HepG2 (cell line): ENCODE measurements around the gene FRMD4B. TPM values are rescaled to one million over a fixed set of nuclear protein-coding genes. Genes with fewer than 3 reads are reported as not detected.

Source experiments
- ATF1 ChIP-seq: IDR thresholded peaks from 2 replicates; pipeline ENCODE4 v1.6.1; 2016; ENCODE audit warnings: mild to moderate bottlenecking, control low read depth
- BORCS8-MEF2B ChIP-seq: sonication (generic); formaldehyde crosslinking; IDR thresholded peaks from 2 replicates; pipeline ENCODE4 v1.8.0; 2022; ENCODE audit warnings: mild to moderate bottlenecking, missing genetic modification reagents
- KDM1A ChIP-seq: IDR thresholded peaks from 2 replicates; pipeline ENCODE4 v1.6.1; 2016; ENCODE audit warnings: missing compliant biosample characterization
- MIER3 ChIP-seq: IDR thresholded peaks from 2 replicates; pipeline ENCODE4 v1.6.1; 2016; ENCODE audit warnings: missing compliant biosample characterization, borderline replicate concordance
- MTF2 ChIP-seq: sonication (generic); formaldehyde crosslinking; IDR thresholded peaks from 2 replicates; pipeline ENCODE4 v1.5.0; 2020; ENCODE audit warnings: missing genetic modification reagents, borderline replicate concordance
- NR3C1 ChIP-seq: sonication (generic); formaldehyde crosslinking; IDR thresholded peaks from 2 replicates; pipeline ENCODE4 v1.4.0; 2020; ENCODE audit warnings: missing genetic modification reagents
- RELA ChIP-seq: sonication (generic); formaldehyde crosslinking; IDR thresholded peaks from 2 replicates; pipeline ENCODE4 v1.4.0; 2020; ENCODE audit warnings: missing genetic modification reagents
- RXRB ChIP-seq: IDR thresholded peaks from 2 replicates; pipeline ENCODE4 v1.6.1; 2016; ENCODE audit warnings: borderline replicate concordance, missing genetic modification reagents, missing compliant biosample characterization
- SALL1 ChIP-seq: sonication (generic); formaldehyde crosslinking; IDR thresholded peaks from 2 replicates; pipeline ENCODE4 v1.8.0; 2022; ENCODE audit warnings: mild to moderate bottlenecking, missing genetic modification reagents
- SP1 ChIP-seq, 2 experiments: fragments of 450-650 bp in 1 of 2; sonication (generic) in 1 of 2; formaldehyde crosslinking in 1 of 2; IDR thresholded peaks; 2 replicates each; pipeline versions ENCODE4 v1.4.0 to v1.6.1; 2016 to 2020; ENCODE audit warnings: missing genetic modification reagents in 1 of 2
- STAG1 ChIP-seq: sonication (generic); formaldehyde crosslinking; IDR thresholded peaks from 2 replicates; pipeline ENCODE4 v1.4.0; 2020; ENCODE audit warnings: missing genetic modification reagents
- THAP11 ChIP-seq: IDR thresholded peaks from 2 replicates; pipeline ENCODE4 v1.6.1; 2016; ENCODE audit warnings: missing biosample characterization, missing genetic modification reagents
- XBP1 ChIP-seq: sonication (generic); formaldehyde crosslinking; IDR thresholded peaks from 2 replicates; pipeline ENCODE4 v1.5.0; 2020; ENCODE audit warnings: missing genetic modification reagents
- ZC3H4 ChIP-seq: sonication (generic); formaldehyde crosslinking; IDR thresholded peaks from 2 replicates; pipeline ENCODE4 v1.4.0; 2020; ENCODE audit warnings: missing genetic modification reagents, borderline replicate concordance
- ZFY ChIP-seq: sonication (generic); formaldehyde crosslinking; IDR thresholded peaks from 2 replicates; pipeline ENCODE4 v1.4.0; 2020; ENCODE audit warnings: missing genetic modification reagents
- ZNF331 ChIP-seq: sonication (generic); formaldehyde crosslinking; IDR thresholded peaks from 2 replicates; pipeline ENCODE4 v1.4.0; 2020; ENCODE audit warnings: missing genetic modification reagents
- polyA plus RNA-seq, 8 experiments: library from polyadenylated mRNA; depleted of rRNA in 3 of 8; stranded (reverse) in 7 of 8; unstranded in 1 of 8; fragments of >200 nt; fragmentation: Illumina TruSeq in 4 of 8; extraction: Trizol in 4 of 8; gene quantifications; 2 replicates each; pipeline versions ENCODE4 v1.2.1 to v1.2.3, GENCODE V29; 2011 to 2016; ENCODE audit warnings: low read depth in 4 of 8, missing spikeins in 1 of 8, mixed read lengths in 1 of 8; ENCODE audit not compliant: insufficient read depth in 1 of 8
- total RNA-seq, 5 experiments: library from RNA; depleted of rRNA; stranded (reverse); fragments of >200 nt; fragmentation: Illumina TruSeq; extraction: Trizol; gene quantifications; 2 replicates each; pipeline ENCODE4 v1.2.3, GENCODE V29; 2016; ENCODE audit warnings: low read depth in 1 of 5
- TF ChIP-seq, protein P1 (sequence below): sonication (generic); formaldehyde crosslinking; IDR thresholded peaks from 2 replicates; pipeline ENCODE4 v1.4.0; 2020; ENCODE audit warnings: mild to moderate bottlenecking, missing genetic modification reagents
- TF ChIP-seq, protein P2 (sequence below): sonication (generic); formaldehyde crosslinking; IDR thresholded peaks from 2 replicates; pipeline ENCODE4 v1.4.0; 2020; ENCODE audit warnings: missing genetic modification reagents
- TF ChIP-seq, protein P3 (sequence below): sonication (generic); formaldehyde crosslinking; IDR thresholded peaks from 2 replicates; pipeline ENCODE4 v1.5.0; 2020; ENCODE audit warnings: missing genetic modification reagents, mild to moderate bottlenecking, borderline replicate concordance
- TF ChIP-seq, protein P4 (sequence below), 2 experiments: sonication (generic) in 1 of 2; formaldehyde crosslinking in 1 of 2; IDR thresholded peaks; 2 replicates each; pipeline versions ENCODE4 v1.6.1 to v1.9.0; 2014 to 2022; ENCODE audit warnings: antibody characterized with exemption in 1 of 2, borderline replicate concordance in 1 of 2, inconsistent platforms in 1 of 2, low read depth in 1 of 2, missing genetic modification reagents in 1 of 2

FRMD4B gene
- total and polyA plus RNA-seq, 2 of the 13 experiments (the other 11 are each of a cell fraction or from before 2014, with no cell fraction given) = 3.0 to 3.3 TPM

DNA sequence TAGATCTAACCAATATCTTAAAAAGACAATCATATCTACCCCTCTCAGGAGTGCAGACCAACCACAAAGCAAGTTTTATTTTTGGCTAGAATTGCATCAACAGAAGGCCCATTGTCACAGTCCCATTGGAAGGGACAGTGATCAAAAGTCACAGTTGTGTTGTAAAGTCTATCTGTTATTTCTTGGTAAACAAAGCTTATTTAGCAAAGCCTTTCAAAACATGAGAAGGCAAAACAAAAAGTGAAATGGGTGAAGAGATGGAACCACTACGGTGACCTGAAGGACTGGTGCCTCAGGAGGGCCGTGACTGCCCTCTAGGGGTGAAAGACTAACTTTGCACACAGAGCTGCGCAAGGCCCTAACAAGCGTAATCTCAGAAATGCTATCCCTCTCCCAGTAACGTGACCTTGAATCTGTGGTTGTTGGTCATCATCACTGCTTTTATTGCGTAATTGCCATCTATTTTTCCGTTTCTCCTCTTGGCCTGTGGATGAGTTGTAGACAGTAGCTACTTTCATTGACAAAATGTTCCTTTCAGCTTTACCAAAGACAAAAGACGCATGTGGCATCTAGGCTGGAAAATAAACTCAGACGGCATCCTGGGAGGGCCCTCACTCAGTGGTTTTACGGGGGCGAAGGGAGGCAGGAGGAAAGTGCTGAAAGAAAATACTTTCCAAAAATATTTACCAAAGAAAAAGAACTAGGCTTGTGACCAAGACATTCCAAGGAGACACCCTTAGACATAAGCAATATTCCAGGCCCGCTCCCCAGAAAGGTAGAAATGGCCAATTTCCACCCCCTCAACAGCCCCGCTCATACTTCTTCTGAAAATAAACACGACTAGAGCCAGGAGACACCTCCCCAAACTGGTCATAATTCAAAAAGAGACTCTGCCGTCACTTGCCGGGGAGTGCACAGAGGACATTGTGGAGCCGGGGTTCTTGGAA, 79.4 kb downstream of the FRMD4B start (continued):
- TF ChIP-seq, protein P1, sequence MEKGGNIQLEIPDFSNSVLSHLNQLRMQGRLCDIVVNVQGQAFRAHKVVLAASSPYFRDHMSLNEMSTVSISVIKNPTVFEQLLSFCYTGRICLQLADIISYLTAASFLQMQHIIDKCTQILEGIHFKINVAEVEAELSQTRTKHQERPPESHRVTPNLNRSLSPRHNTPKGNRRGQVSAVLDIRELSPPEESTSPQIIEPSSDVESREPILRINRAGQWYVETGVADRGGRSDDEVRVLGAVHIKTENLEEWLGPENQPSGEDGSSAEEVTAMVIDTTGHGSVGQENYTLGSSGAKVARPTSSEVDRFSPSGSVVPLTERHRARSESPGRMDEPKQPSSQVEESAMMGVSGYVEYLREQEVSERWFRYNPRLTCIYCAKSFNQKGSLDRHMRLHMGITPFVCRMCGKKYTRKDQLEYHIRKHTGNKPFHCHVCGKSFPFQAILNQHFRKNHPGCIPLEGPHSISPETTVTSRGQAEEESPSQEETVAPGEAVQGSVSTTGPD (CRISPR knock-in tag) = no peak
- TF ChIP-seq, protein P2, sequence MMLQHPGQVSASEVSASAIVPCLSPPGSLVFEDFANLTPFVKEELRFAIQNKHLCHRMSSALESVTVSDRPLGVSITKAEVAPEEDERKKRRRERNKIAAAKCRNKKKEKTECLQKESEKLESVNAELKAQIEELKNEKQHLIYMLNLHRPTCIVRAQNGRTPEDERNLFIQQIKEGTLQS (CRISPR knock-in tag) = no peak
- TF ChIP-seq ATF1 (CRISPR knock-in tag) = no peak
- TF ChIP-seq, protein P3, sequence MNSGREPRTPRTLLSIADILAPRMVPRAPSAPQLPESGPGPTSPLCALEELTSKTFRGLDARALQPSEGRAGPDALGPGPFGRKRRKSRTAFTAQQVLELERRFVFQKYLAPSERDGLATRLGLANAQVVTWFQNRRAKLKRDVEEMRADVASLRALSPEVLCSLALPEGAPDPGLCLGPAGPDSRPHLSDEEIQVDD (CRISPR knock-in tag) = no peak
- no peak for TF ChIP-seq ZFY (CRISPR knock-in tag)
- no peak for TF ChIP-seq XBP1 (CRISPR knock-in tag)
- TF ChIP-seq SP1 (IDR thresholded peaks at IDR 0.05) = no peak
- TF ChIP-seq SP1 (CRISPR knock-in tag; IDR thresholded peaks at IDR 0.05) = no peak
- TF ChIP-seq RELA (CRISPR knock-in tag) = no peak
- peak; percentile 96 for TF ChIP-seq STAG1 (CRISPR knock-in tag)
- TF ChIP-seq NR3C1 = no peak
- TF ChIP-seq ZC3H4 (CRISPR knock-in tag) = no peak
- TF ChIP-seq SALL1 (CRISPR knock-in tag) = peak; percentile 57
- peak; percentile 27; the same call in 1 of the 2 replicates for TF ChIP-seq RXRB
- TF ChIP-seq THAP11 (CRISPR knock-in tag) = peak; percentile 23; the same call in 1 of the 2 replicates
- TF ChIP-seq, protein P4, sequence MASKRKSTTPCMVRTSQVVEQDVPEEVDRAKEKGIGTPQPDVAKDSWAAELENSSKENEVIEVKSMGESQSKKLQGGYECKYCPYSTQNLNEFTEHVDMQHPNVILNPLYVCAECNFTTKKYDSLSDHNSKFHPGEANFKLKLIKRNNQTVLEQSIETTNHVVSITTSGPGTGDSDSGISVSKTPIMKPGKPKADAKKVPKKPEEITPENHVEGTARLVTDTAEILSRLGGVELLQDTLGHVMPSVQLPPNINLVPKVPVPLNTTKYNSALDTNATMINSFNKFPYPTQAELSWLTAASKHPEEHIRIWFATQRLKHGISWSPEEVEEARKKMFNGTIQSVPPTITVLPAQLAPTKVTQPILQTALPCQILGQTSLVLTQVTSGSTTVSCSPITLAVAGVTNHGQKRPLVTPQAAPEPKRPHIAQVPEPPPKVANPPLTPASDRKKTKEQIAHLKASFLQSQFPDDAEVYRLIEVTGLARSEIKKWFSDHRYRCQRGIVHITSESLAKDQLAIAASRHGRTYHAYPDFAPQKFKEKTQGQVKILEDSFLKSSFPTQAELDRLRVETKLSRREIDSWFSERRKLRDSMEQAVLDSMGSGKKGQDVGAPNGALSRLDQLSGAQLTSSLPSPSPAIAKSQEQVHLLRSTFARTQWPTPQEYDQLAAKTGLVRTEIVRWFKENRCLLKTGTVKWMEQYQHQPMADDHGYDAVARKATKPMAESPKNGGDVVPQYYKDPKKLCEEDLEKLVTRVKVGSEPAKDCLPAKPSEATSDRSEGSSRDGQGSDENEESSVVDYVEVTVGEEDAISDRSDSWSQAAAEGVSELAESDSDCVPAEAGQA (IDR thresholded peaks at IDR 0.05; ENCODE audit: low read depth) = no peak
- TF ChIP-seq, protein P4 (CRISPR knock-in tag; IDR thresholded peaks at IDR 0.05; ENCODE audit: borderline replicate concordance) = no peak
- TF ChIP-seq ZNF331 (CRISPR knock-in tag) = 0 out of 2 replicates have a peak, but pooled peaks have one; percentile 9
- no peak for TF ChIP-seq MTF2 (CRISPR knock-in tag)
- no peak for TF ChIP-seq BORCS8-MEF2B (CRISPR knock-in tag)
- no peak for TF ChIP-seq KDM1A (CRISPR knock-in tag)
- peak; percentile 71 for TF ChIP-seq MIER3 (CRISPR knock-in tag)
